Endometrial microvascular endothelial cells (primary cell): ENCODE results near the gene LHFPL6. TPM values are rescaled to one million over a fixed set of nuclear protein-coding genes. Genes with fewer than 3 reads are reported as not detected.

Experiments
- in situ Hi-C: cut with HindIII; loops from 2 replicates; pipeline ENCODE4 v1.10.0; 2017; ENCODE audit warnings: low sequenced_read_pairs, low pct_unique_long_range_greater_than_20kb; ENCODE audit errors: inconsistent ontology term
- total RNA-seq: library from RNA; depleted of rRNA; stranded (reverse); fragments of >200 nt; gene quantifications from one replicate; pipeline ENCODE4 v1.2.3, GENCODE V29; 2015; ENCODE audit errors: inconsistent ontology term

The LHFPL6 gene
- total RNA-seq, 1 donor from 2014 or later: 24.9 TPM

- in situ Hi-C loops: no loop called here
Measured at GRCh38 chr13:39451301-39451700, 151.7 kb downstream of the LHFPL6 start.

- in situ Hi-C loops: no loop called here
Measured at GRCh38 chr13:39450176-39450575, 152.8 kb downstream of the LHFPL6 start.

GRCh38 chr13:39448834-39449233 lies 154.2 kb downstream of the LHFPL6 start:
- in situ Hi-C loops: no loop called here

- in situ Hi-C loops: no loop called here
Measured at GRCh38 chr13:39446865-39447264, 156.1 kb downstream of the LHFPL6 start.

- in situ Hi-C loops: no loop called here
Measured at GRCh38 chr13:39444866-39445265, 158.1 kb downstream of the LHFPL6 start.

GRCh38 chr13:39433651-39434050 lies 169.3 kb downstream of the LHFPL6 start:
- in situ Hi-C loops: no loop called here

GRCh38 chr13:39432196-39432595 lies 170.8 kb downstream of the LHFPL6 start:
- in situ Hi-C loops: no loop called here

GRCh38 chr13:39422845-39423565 lies 180.0 kb downstream of the LHFPL6 start:
- in situ Hi-C loops: no loop called here

GRCh38 chr13:39419876-39420275 lies 183.1 kb downstream of the LHFPL6 start:
- in situ Hi-C loops: loop anchor here (10.0 kb wide), 1 partner anchor 155 kb away; no protein-coding TSS in a partner anchor

GRCh38 chr13:39419068-39419467 lies 183.9 kb downstream of the LHFPL6 start:
- in situ Hi-C loops: loop anchor here (10.0 kb wide), 1 partner anchor 156 kb away; no protein-coding TSS in a partner anchor

GRCh38 chr13:39418424-39418823 lies 184.6 kb downstream of the LHFPL6 start:
- in situ Hi-C loops: loop anchor here (10.0 kb wide), 1 partner anchor 156 kb away; no protein-coding TSS in a partner anchor

- in situ Hi-C loops: loop anchor here (10.0 kb wide), 1 partner anchor 157 kb away; no protein-coding TSS in a partner anchor
Measured at GRCh38 chr13:39417643-39418042, 185.3 kb downstream of the LHFPL6 start.

GRCh38 chr13:39417131-39417530 lies 185.9 kb downstream of the LHFPL6 start:
- in situ Hi-C loops: loop anchor here (10.0 kb wide), 1 partner anchor 158 kb away; no protein-coding TSS in a partner anchor

- in situ Hi-C loops: loop anchor here (10.0 kb wide), 1 partner anchor 160 kb away; no protein-coding TSS in a partner anchor
Measured at GRCh38 chr13:39415008-39415802, 187.8 kb downstream of the LHFPL6 start.

- in situ Hi-C loops: loop anchor here (10.0 kb wide), 1 partner anchor 160 kb away; no protein-coding TSS in a partner anchor
Measured at GRCh38 chr13:39414339-39414738, 188.7 kb downstream of the LHFPL6 start.

- in situ Hi-C loops: loop anchor here (10.0 kb wide), 1 partner anchor 163 kb away; no protein-coding TSS in a partner anchor
Measured at GRCh38 chr13:39411511-39411910, 191.5 kb downstream of the LHFPL6 start.

GRCh38 chr13:39410964-39411363 lies 192.0 kb downstream of the LHFPL6 start:
- in situ Hi-C loops: loop anchor here (10.0 kb wide), 1 partner anchor 164 kb away; no protein-coding TSS in a partner anchor

- in situ Hi-C loops: loop anchor here (10.0 kb wide), 1 partner anchor 165 kb away; no protein-coding TSS in a partner anchor
Measured at GRCh38 chr13:39410096-39410901, 192.7 kb downstream of the LHFPL6 start.

GRCh38 chr13:39408512-39408911 lies 194.5 kb downstream of the LHFPL6 start:
- in situ Hi-C loops: no loop called here
